Calu3 (cell line): ENCODE measurements around the gene JPH4. TPM values are rescaled to one million over a fixed set of nuclear protein-coding genes. Genes with fewer than 3 reads are reported as not detected.
A peak's percentile ranks its signal among the peaks of the same experiment; 100 is the strongest.
"Not testable (repeated sequence)": the region's sequence is repeated elsewhere in the genome, so short reads cannot be mapped to it uniquely, and the experiment has no call there.

Experiments
- BruUV-seq: library from RNA; stranded (reverse); fragments of 400-500 nt; replicated peaks from 2 replicates; lab custom pipeline; 2021; lab: Mats Ljungman, UMichigan
- CTCF ChIA-PET: fragments of 300-600 bp; sonication (Branson Sonifier 250); formaldehyde crosslinking; loops from one replicate; lab custom pipeline; 2022; ENCODE audit warnings: antibody characterized with exemption; lab: Charles Lee
- DNase-seq: peaks from one replicate; pipeline ENCODE4 v3.0.0; 2022
- H3K27ac Mint-ChIP-seq: one replicate; pipeline ENCODE4 v1.8.0; 2022; ENCODE audit warnings: mixed read lengths; ENCODE audit not compliant: unreplicated experiment
- H3K27me3 Mint-ChIP-seq: one replicate; pipeline ENCODE4 v1.8.0; 2022; ENCODE audit warnings: mixed read lengths; ENCODE audit not compliant: unreplicated experiment
- H3K36me3 Mint-ChIP-seq: one replicate; pipeline ENCODE4 v1.8.0; 2022; ENCODE audit warnings: mild to moderate bottlenecking, moderate library complexity, mixed read lengths; ENCODE audit not compliant: insufficient read depth, unreplicated experiment
- H3K4me1 Mint-ChIP-seq: one replicate; pipeline ENCODE4 v1.8.0; 2022; ENCODE audit warnings: mild to moderate bottlenecking, low read depth, mixed read lengths; ENCODE audit not compliant: unreplicated experiment
- H3K4me3 Mint-ChIP-seq: one replicate; pipeline ENCODE4 v1.8.0; 2022; ENCODE audit warnings: mild to moderate bottlenecking, low read depth, moderate library complexity, mixed read lengths; ENCODE audit not compliant: unreplicated experiment
- H3K9me3 Mint-ChIP-seq: one replicate; pipeline ENCODE4 v1.8.0; 2022; ENCODE audit warnings: low read depth, mixed read lengths; ENCODE audit not compliant: unreplicated experiment
- intact Hi-C: fragments of 100-400 bp; cut with micrococcal nuclease; formaldehyde crosslinking; loops from one replicate; pipeline ENCODE4 v1.10.0; 2022; ENCODE audit not compliant: unreplicated experiment
- total RNA-seq: library from RNA; stranded (reverse); gene quantifications from 2 replicates; pipeline ENCODE4 v1.2.3, GENCODE V29; 2022
- TF ChIP-seq, protein P1 (sequence below): fragments of 200-600 bp; IDR thresholded peaks from one replicate; pipeline ENCODE4 v1.8.0; 2022; ENCODE audit warnings: antibody characterized with exemption; ENCODE audit not compliant: unreplicated experiment

Gene JPH4
- total RNA-seq, 1 experiment from 2014 or later = not detected

GRCh38 chr14:23539248-23540140, 39.1 kb downstream of the JPH4 start:
- no peaks in the 10 kb centered on the region for H3K4me1 Mint-ChIP-seq
- no peaks in the 10 kb centered on the region for H3K36me3 Mint-ChIP-seq
- TF ChIP-seq, protein P1, sequence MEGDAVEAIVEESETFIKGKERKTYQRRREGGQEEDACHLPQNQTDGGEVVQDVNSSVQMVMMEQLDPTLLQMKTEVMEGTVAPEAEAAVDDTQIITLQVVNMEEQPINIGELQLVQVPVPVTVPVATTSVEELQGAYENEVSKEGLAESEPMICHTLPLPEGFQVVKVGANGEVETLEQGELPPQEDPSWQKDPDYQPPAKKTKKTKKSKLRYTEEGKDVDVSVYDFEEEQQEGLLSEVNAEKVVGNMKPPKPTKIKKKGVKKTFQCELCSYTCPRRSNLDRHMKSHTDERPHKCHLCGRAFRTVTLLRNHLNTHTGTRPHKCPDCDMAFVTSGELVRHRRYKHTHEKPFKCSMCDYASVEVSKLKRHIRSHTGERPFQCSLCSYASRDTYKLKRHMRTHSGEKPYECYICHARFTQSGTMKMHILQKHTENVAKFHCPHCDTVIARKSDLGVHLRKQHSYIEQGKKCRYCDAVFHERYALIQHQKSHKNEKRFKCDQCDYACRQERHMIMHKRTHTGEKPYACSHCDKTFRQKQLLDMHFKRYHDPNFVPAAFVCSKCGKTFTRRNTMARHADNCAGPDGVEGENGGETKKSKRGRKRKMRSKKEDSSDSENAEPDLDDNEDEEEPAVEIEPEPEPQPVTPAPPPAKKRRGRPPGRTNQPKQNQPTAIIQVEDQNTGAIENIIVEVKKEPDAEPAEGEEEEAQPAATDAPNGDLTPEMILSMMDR = peak; percentile 50
- no peaks in the 10 kb centered on the region for H3K9me3 Mint-ChIP-seq
- peaks cover 29% of the 10 kb centered on the region for H3K27me3 Mint-ChIP-seq
- BruUV-seq = no TSS peak
- H3K27ac Mint-ChIP-seq = no peak overlapping the region
- CTCF ChIA-PET = no interaction called here
- peak; percentile 49 for DNase-seq
- no peak overlapping the region for H3K4me3 Mint-ChIP-seq
- intact Hi-C loops = no loop called here

- intact Hi-C loops = no loop called here
- CTCF ChIA-PET = interaction anchor here (0.9 kb wide), 1 partner anchor 10 kb away, joined by 8 read pairs; no protein-coding TSS in a partner anchor
- H3K4me3 Mint-ChIP-seq = no peak overlapping the region
- H3K27ac Mint-ChIP-seq = no peak overlapping the region
- DNase-seq = no peak
- H3K36me3 Mint-ChIP-seq = no peaks in the 10 kb centered on the region
- no peaks in the 10 kb centered on the region for H3K4me1 Mint-ChIP-seq
- BruUV-seq = no TSS peak
- no peaks in the 10 kb centered on the region for H3K9me3 Mint-ChIP-seq
- H3K27me3 Mint-ChIP-seq = peaks cover 29% of the 10 kb centered on the region
- TF ChIP-seq, protein P1 = no peak
Measured at GRCh38 chr14:23538785-23539184, 39.8 kb downstream of the JPH4 start.

DNA sequence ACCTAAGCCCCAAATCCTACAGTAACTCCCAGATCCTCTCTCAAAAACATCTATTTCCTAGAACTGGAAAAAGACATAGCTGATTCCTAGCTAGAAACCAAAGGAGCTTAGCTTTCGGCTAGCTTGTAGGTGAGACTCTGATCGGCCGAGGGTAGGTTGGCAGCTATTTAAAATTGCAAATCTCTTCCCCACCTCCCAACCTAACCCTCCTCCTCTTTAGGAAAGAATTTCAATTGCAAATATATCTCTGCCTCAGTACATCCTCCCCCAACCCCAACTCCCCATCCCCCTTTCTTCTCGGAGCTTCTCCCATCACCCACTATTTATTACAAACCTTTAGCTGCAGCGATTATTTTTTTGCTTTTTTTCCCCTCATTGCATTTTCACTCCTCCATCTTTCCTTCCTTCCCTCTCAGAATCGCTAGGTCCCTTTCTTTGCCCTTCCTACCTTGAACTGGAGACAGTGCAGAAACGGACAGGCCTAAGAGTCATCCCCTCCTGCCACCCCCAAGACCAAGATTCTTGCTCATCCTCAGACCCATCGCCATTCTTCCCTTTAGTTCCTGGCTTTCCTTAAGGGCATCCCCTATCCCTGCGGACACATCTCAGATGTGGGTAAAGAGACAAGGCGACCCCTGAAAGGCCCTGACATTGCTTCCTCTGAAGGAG, 40.4 kb downstream of the JPH4 start:
- Mint-ChIP-seq H3K27ac (no peak overlapping the region), H3K9me3 (no peaks in the 10 kb centered on the region), H3K36me3 (no peaks in the 10 kb centered on the region), H3K4me3 (no peak overlapping the region), H3K27me3 (peaks cover 29% of the 10 kb centered on the region), H3K4me1 (no peaks in the 10 kb centered on the region)
- intact Hi-C loops = no loop called here
- no peak for DNase-seq
- CTCF ChIA-PET = interaction anchor here (0.9 kb wide), 1 partner anchor 11 kb away, joined by 8 read pairs; no protein-coding TSS in a partner anchor
- no TSS peak for BruUV-seq
- TF ChIP-seq, protein P1 = no peak

GRCh38 chr14:23537351-23538049, 41.1 kb downstream of the JPH4 start:
- Mint-ChIP-seq H3K4me1 (no peaks in the 10 kb centered on the region), H3K27ac (no peak overlapping the region), H3K9me3 (no peaks in the 10 kb centered on the region), H3K27me3 (peaks cover 29% of the 10 kb centered on the region), H3K36me3 (no peaks in the 10 kb centered on the region), H3K4me3 (no peak overlapping the region)
- CTCF ChIA-PET = interaction anchor here (0.9 kb wide), 1 partner anchor 11 kb away, joined by 8 read pairs; no protein-coding TSS in a partner anchor
- no peak for DNase-seq
- no TSS peak for BruUV-seq
- intact Hi-C loops = no loop called here
- TF ChIP-seq, protein P1 = no peak

- H3K27me3 Mint-ChIP-seq = peaks cover 29% of the 10 kb centered on the region
- H3K9me3 Mint-ChIP-seq, H3K4me1 Mint-ChIP-seq, CTCF ChIA-PET, BruUV-seq, H3K4me3 Mint-ChIP-seq, intact Hi-C loops, H3K36me3 Mint-ChIP-seq, DNase-seq, H3K27ac Mint-ChIP-seq: not testable (repeated sequence)
Measured at GRCh38 chr14:23536906-23537305, 41.7 kb downstream of the JPH4 start.
